ENCODE results near the gene ADORA2A. TPM values are rescaled to one million over a fixed set of nuclear protein-coding genes. Genes with fewer than 3 reads are reported as not detected.

The ADORA2A gene
- polyA plus RNA-seq, 3 donors, result 8.8 to 10.3 (median 8.8) TPM

GRCh38 chr22:24445481-24446259 lies 18.3 kb downstream of the ADORA2A start:
- no peak for DNase-seq

- DNase-seq, result no peak
Observed at GRCh38 chr22:24446260-24446611, 18.8 kb downstream of the ADORA2A start.

GRCh38 chr22:24450610-24451009 lies 23.2 kb downstream of the ADORA2A start:
- DNase-seq, result no peak

GRCh38 chr22:24451162-24451561 lies 23.8 kb downstream of the ADORA2A start:
- DNase-seq, result no peak

- no peak for DNase-seq
Observed at GRCh38 chr22:24453853-24454252, 26.5 kb downstream of the ADORA2A start.

- no peak for DNase-seq
Observed at GRCh38 chr22:24455039-24455438, 27.6 kb downstream of the ADORA2A start.

- no peak for DNase-seq
Observed at GRCh38 chr22:24455751-24456426, 28.5 kb downstream of the ADORA2A start.

GRCh38 chr22:24457894-24458420 lies 30.6 kb downstream of the ADORA2A start:
- no peak for DNase-seq

GRCh38 chr22:24459911-24460310 lies 32.5 kb downstream of the ADORA2A start:
- DNase-seq, result no peak

- DNase-seq, result no peak
Observed at GRCh38 chr22:24460418-24461089, 33.2 kb downstream of the ADORA2A start.

GRCh38 chr22:24463071-24463760 lies 35.8 kb downstream of the ADORA2A start:
- no peak for DNase-seq

GRCh38 chr22:24465566-24465965 lies 38.2 kb downstream of the ADORA2A start:
- no peak for DNase-seq

- DNase-seq, result no peak
Observed at GRCh38 chr22:24465975-24466374, 38.6 kb downstream of the ADORA2A start.

GRCh38 chr22:24466716-24467328 lies 39.4 kb downstream of the ADORA2A start:
- peak; percentile 70 for DNase-seq

GRCh38 chr22:24467340-24467739 lies 39.9 kb downstream of the ADORA2A start:
- DNase-seq, result no peak

GRCh38 chr22:24471570-24471969 lies 44.2 kb downstream of the ADORA2A start:
- DNase-seq, result no peak

GRCh38 chr22:24473284-24473683 lies 45.9 kb downstream of the ADORA2A start:
- no peak for DNase-seq

- no peak for DNase-seq
Observed at GRCh38 chr22:24474221-24474620, 46.8 kb downstream of the ADORA2A start.

- no peak for DNase-seq
Observed at GRCh38 chr22:24474649-24475255, 47.4 kb downstream of the ADORA2A start.

- no peak for DNase-seq
Observed at GRCh38 chr22:24481641-24482040, 54.2 kb downstream of the ADORA2A start.

GRCh38 chr22:24482575-24482974 lies 55.2 kb downstream of the ADORA2A start:
- DNase-seq, result no peak
